HK-2 (cell line): ENCODE results near the gene KDM5C.

Experiments
- DNase-seq: peaks from one replicate; pipeline ENCODE4 v3.0.0-alpha.2; 2018; ENCODE audit not compliant: unreplicated experiment

The KDM5C gene

DNA sequence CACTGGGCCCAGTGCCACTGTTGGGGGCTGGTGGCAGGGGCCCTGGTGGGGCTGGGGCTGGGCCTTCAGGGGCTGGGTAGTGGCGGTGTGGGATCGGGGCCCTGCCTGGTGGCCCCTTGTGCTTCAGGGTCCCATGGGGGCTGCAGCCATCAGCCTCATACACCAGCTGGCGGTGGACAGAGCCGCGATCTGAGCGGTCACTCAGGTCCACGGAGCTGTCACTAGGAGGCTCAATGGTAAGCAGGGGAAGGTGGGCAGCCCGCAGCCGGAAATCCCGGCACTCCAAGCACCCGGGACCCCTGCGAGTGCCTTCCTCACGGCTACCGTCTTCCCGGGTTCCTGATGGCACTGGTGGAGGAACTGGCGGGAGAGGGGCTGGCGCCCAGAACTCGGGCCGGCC, 25.5 kb upstream of the KDM5C start:
- no peak for DNase-seq

DNA sequence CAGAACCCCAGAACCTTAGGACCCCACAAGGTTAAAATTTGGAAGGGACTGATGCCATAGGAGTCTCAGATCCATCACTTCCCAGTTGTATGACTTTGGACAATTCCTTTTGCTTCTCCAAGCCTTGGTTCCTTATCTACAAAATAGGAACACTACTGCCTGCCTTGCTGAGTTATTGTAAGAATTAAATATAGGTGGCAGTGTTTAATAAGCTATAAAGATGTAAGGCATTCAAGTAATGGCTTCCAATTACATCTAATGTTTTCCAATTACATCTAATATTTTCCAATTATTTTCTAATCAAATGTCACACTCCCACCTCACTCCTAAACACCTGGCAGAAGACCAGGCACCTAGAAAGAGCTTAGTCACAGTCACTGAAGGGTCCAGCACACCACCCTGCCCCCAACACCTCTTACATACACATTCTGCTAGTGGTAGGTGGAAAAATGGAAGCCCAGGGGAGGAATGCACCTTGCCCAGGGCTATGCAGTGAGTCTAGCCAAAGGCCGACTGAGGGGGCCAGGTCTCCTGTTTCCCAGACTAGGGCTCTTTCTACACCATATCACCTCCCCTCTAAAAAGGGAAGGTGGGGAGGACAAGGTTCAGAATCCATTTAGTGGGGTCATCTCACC, 24.5 kb upstream of the KDM5C start:
- DNase-seq: no peak

DNA sequence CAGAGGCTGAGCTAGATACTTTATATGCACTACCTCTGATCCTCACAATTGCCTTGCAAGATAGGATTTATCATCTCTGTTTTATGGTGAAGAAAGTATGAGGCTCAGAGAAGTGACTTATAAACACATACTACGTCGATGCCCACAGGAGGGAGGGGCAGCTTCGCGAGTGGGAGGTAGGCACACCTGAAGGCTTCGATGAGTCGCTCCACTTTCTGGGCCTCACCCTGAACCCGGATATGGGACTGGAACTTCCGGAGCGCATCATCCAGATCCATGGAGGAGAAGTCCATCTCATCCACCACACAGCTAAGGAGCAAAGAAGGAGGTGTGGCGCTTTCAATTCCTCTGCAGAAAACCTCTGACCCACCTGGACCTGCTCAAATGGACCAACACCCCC, 22.9 kb upstream of the KDM5C start:
- DNase-seq: no peak

DNA sequence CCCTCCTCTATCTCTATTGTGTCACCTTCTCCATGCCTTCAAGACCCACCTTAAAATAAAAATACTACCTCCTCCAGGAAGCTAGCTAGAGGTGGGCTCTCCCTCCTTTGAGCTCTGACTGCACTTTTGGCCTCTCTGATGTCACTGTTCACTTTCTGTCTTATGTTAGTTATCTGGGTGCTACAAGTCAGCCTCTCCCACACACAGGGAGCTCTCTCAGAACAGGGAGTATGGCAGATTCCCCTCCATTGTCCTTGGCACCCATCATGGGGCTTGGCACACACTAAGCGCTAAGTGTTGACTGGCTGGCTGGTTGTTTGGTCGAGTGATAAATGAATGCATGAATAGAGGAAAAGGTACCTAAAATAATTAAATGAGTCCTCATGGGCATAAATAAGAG, 21.2 kb upstream of the KDM5C start:
- no peak for DNase-seq

DNA sequence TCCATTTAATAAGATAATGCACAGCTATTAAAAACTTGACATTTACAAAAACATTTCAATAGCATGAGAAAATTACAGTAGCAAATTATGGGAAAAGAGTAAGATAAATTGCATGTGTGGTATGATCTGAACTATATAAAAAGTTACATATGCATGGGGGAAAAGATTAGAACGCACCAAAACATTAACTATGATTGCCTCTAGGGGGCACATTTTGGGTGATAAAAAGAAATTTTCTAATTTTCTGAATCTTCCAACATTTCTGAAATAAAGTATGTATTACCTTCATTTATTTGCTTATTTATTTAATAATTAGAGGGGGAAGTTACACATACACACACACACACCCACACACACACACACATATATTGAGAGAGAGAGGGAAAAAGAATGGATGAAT, 19.6 kb upstream of the KDM5C start:
- DNase-seq: no peak

DNA sequence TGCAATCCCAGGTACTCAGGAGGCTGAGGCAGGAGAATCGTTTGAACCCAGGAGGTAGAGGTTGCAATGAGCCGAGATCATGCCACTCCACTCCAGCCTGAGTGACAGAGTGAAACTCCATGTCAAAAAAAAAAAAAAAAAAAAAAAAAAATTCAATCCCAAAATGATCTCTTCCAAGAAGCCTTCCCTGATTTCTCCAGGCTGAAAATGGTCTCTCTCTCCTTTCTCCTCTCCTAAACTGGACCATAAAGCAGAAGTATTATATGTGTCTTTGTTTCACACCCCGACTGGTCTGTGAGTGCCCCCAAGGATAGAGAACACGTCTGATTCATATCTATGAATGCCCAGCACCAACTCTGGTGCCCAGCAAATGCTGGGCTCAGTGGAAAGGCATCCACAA, 17.3 kb upstream of the KDM5C start:
- no peak for DNase-seq

DNA sequence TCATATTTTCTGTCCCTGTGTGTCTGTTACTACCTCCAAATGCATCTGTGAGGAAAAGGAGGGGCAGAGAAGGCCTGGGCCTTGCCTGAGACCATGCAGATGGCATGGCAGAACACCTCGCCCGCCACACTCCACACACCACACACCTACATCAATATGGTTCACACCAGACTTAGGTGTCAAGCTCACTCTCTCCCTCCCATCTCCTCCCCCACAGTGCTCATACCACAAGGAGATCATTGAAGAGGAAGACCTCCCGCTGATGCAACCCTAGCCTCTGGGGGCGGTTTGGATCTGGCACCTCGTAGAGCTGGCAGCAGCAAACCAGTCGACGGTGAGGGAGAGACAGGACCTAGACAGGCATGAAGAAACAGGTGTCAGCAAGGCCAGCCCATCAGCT, 16.6 kb upstream of the KDM5C start:
- DNase-seq: no peak

DNA sequence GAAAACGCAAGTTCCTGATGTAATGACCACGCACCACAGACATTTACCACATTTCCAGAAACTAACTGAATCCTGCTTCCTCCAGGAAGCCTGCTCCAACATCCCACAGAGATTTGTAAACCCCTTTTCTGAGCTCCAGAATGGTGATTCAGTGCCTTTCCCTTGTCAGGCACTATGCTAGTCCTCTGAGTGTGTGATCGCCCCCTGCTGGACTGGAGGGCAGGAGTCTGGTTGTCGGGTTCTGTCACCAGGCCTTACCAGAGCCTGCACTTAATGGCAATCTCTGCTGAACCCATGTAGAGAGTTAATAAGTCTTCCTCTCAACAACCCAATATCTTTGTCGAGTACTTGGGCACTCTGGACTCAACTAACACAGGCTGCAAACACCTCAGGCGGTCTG, 14.5 kb upstream of the KDM5C start:
- no peak for DNase-seq

DNA sequence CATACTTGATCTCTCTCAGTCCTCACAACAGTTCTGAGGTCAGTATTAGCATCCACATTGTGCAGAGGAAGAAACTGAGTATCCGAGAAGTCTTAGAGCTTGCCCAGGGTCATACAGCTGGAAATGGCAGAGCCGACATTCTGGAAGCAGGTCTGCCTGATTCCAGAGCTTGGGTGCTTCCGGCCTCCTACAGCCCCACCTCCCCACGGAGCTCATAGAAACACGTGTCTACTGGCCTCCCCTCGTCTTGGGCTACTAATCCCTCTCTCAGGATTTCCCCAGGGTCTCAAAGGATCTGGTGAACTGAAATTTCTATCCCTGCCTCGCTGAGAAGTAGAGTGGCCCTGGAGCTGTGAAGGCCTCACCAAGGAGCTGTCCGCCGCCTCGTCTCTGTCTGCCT, 12.0 kb upstream of the KDM5C start:
- no peak for DNase-seq

DNA sequence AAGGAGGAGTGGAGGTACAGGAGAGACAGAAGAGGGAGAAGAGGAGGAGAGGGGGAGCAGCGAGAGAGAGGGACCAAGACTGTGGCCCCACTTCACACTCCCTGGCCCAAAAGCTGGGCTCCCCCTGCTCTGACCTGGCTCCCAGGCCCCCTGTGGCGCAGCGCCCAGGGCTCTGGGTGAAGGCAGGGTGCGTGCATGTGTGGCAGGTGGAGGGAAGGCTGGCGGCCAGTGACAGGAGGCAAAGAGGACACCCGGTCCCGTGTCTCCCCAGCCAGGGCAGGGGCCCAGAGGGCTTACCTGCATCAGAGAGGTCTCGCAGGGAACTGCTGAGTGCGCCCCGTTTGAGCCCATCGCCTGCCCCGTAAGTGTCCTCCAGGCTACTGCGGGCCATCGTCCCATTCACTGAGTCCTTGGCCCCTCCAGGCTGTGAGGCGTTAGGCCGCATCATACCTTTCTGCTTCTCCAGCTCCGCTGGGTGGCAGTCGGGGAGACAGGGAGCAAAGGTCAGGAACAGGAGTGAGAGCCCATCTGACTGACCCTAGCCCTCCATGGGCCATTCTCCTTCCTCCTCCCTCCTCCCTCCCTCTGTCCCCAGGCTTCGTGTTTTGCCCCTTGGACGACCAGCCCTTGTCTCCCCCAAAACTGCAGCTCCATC, 11.1 kb upstream of the KDM5C start:
- no peak for DNase-seq

DNA sequence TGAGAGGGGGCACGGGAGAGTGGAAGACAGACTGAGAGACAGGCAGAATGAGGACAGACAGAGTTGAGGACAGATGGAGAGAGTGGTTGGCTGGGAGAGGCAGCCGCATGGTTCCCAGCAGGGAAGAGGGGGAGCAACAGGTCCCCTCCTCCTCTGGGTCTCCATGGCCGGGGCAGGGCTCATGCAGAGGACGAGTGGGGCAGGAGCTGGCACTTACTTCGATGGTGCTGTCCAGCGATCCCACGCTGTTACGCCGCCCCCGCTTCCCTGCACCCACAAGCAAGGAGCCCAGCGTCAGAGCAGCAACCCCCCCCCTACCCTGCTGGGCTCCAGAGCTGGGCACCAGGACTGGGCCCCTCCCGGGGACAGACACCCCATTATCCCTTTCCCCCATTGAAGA, 10.6 kb upstream of the KDM5C start:
- DNase-seq: no peak

DNA sequence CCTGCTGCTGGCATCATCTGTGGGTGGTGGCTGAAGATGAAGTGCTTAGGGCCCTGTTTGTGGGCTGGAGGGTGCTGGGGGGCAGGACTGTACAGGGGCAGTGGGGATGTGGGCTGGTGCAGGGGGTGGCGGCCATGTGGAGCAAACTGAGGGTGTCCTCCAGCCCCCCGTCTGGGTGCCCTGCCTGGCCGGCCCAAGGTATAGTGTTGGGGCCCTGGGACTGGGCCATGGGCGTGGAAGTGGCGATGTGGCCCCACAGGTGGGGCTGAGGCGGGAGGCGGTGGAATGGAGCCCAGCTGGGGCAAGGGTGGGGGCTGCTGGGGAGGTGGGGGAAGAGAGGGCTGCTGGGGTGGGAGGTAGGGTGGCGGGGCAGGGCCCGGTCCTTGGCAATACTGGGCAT, 9.5 kb upstream of the KDM5C start:
- no peak for DNase-seq

DNA sequence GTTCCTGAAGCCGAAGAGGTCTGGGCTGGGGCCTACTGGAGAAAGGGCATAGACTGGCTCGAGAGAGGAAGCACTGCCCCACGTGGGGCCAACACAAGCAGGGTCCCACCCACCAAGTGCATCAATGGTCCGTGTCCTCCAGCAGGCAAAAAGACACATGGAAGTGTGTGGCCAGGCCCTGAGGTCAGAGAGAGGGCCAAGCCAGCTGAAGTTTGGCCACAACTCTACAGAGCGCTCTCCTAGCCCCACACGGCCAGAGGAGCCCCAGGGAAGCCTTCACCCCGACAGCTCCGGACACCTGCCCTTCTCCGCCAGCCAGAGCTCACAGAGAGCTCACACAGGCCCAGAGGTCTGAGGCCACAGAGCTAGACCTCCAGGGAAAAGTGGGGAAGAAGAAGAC, 8.5 kb upstream of the KDM5C start:
- DNase-seq: no peak

DNA sequence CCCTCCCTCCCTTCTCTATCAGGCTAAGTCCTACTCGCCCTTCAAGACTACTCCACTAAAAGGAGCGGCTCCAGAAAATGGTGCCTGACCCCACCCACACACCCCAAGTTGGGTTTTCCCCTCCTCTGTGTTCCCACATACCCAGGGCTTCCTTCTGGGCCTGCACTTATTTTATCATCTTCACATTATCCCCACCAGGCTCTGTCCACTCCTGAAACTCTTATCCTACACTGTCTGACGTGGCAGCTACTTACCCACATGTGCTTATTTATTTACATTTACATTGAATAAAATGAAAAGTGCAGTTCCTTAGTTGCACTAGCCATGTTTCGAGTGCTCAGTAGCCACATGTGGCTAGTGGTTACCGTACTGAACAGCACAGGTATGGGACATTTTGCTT, 5.1 kb upstream of the KDM5C start:
- no peak for DNase-seq

DNA sequence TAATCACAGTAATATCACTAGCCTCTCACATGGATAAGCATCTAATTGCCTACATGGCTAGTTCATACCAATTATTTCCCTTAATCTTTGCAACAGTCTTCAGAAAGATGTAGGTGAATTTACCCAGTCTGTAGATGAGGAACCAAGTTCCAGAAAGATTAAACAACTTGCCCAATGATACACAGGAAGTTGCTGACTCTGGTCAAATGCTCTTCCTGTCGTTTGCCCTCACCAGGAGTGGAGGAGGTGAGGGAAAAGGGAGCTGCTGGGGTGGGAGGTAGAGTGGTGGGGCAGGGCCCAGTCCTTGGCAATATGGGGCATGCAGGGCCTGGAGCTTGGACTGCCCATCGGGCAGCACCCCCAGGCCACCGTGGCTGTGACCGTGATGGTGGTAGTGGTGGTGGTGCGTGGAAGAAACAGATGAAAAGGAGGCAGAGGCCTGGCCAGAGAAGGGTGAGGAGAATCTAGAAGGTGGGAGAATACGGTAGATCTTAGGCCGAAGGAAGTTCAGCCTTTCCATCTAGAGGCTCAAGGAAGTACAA, 2.3 kb upstream of the KDM5C start:
- DNase-seq: no peak

DNA sequence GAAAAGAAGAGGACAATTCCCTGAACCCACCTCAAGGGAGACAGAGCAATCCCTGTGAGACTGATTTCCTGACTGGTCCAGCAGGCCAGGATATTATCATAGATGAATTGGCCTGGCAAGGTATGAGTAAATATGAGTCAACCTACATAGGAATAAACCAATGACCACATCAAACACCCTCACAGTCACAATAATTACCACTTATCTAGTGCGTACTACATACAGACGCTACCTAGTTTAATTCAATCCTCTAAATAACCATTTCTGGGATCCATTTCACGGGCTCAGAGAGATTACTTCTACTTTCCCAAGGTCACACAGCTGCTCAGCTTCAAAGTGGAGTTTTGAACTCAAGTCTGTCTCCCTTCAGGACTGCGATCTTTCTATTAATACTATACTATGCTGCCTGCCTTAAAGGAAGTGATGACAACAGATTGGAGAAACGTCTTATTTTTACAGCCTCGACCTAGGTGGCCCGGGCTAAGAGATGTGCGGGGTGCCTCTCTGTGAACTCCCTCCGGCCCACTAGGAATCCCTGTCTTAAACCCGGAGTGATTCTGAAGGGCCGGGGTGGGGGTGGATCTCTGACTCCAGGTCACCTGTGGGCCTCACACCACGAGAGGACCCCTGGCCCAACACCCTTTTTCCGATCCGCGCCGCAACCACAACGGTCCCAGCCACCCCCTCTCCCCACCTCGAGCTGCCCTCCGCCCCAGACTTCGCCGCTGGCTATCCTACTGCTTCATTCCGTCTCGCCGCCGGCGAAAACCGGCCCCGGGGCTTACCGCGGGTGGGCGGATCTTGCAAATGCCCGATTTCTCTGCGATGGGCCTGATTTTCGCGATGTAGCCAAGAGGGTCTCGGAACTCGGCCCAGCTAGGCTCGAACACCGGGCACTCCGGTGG, 800 bp downstream of the KDM5C start:
- DNase-seq: peak; percentile 18

DNA sequence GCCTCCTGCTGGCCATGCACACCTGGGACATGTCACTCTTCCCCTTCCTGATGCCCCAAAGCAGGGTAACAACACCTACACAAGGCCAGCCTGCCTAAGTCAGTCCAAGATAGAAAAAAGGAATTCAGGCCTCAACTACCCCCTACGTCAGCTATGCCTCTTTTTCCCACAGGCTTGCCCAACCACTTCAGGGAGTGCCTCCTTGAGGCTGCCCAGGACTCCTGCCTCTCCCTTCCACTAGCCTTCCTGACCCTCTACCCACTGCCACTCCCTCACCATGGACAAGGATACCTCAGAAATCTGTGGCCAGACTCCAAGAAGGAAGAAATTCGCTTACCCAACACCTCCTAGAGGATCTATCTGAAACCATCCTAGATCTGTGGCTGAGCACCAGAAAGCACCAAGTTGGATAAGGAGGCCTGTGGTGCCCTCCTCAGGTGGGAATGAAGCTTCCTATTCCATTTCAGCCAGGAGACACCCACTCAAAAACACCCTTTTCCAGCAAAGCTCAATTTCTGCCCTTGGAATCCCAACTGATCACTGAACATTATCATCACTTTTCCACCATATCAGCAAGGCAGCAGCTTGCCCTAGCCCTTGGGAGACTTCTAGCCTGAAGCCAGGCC, 1.8 kb downstream of the KDM5C start:
- no peak for DNase-seq

DNA sequence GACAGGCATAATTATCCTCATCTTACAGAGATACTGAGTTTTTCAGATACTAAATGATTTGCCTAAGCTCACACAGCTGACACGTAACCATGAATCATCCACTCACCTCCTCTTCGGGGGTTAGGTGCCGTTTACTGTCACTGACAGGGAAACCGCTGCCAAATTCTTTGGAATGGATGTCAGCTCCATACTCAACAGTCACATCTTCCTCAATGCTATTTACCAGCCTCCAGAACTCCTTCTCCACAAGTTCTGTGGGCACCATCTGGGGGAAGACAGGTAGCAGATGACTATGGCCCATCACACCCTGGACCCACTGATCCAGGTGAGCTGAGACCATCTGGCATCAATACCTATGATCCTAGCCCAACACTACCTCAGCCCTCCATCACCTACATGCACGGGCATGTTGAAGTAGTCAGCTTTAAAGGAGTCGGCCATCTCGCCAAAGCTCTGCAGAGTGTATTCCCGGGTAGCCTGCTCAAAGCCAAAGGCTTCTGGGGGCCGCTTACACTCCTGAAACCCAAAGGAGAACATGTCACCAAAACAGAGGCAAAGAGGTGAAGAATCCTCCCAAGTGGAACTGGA, 13.5 kb downstream of the KDM5C start:
- no peak for DNase-seq

DNA sequence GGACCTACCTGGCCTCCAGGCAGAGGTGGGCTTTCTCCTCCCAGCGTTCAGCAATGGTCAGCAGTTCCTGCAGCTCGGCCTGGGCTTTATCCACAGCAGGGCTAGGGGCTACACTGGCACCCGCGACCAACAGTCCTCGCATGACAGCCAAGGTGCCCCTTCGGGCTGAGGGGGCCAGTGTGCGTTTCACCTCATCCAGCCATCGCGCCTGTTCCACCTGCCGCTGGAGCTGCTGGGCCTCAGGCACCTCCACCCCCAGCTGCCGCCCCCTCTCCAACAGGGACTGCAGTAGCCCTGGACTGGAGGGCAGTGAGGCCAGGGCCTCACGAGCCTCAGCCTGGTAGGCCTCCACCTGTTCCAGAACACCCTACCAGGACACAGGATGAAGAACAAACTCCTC, 28.3 kb downstream of the KDM5C start:
- no peak for DNase-seq

DNA sequence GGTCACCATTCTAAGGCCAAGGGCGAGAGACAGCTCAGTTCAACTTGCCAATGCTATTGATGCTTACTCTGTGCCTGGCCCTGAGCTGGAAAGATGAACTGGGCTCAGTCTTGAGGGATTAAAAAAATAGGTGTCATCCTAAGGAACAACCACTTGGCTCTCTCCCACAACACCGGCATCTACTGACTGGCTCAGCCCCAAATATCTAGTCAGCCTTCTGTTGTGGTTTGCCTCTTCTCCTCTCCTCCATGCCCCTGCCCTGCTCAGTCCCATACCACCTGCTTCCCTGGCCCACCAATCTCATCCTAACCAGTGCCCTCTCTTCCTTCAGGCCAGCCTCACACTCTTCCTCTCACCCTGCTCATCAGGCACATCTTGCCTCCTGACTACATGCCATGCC, 29.6 kb downstream of the KDM5C start:
- no peak for DNase-seq

DNA sequence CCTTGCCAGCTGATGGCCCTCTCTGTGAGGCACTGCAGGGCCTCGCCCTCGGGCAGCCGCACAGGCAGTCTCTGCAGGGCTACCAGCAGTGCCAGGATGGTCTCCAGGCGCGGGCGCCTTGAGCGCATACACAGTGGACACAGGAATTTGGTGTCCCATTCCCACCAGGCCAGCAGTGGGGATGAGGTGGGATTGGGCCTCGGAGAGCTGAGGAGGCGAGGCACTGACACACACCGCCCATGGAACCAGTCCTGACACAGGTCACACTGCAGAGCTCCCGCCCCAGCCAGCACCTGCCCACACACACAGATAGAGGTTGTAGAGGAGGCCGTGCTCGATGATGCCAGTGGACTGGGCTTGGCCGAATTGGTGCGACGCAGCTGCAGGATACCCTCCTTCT, 30.7 kb downstream of the KDM5C start:
- DNase-seq: no peak

DNA sequence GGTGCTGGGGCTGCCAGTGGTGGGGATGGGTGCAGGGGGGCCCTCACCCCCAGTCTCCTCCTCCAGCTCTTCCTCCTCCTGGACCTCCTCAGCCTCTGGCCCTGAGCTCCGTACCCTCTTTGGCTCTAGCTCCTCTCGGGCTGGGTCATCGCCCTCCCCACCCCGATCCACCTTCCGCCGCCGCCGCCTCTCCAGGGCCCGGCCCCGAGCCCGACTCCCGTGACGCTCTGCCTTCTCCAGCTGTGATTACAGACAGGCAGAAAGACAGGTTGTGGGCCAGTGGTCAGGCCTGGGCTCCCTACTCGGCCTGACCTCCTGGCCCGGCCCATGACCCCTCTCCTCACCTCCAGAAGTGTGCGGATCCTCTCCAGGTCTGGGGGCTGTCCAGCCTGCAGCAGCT, 31.9 kb downstream of the KDM5C start:
- DNase-seq: no peak
